ENCODE data around the gene ESYT1. TPM values are rescaled to one million over a fixed set of nuclear protein-coding genes. Genes with fewer than 3 reads are reported as not detected.
"Not testable (repeated sequence)": the region's sequence is repeated elsewhere in the genome, so short reads cannot be mapped to it uniquely, and the experiment has no call there.

ESYT1 gene
- total and polyA plus RNA-seq, 4 experiments from 2014 or later, result 249 to 690 (median 326) TPM

DNA sequence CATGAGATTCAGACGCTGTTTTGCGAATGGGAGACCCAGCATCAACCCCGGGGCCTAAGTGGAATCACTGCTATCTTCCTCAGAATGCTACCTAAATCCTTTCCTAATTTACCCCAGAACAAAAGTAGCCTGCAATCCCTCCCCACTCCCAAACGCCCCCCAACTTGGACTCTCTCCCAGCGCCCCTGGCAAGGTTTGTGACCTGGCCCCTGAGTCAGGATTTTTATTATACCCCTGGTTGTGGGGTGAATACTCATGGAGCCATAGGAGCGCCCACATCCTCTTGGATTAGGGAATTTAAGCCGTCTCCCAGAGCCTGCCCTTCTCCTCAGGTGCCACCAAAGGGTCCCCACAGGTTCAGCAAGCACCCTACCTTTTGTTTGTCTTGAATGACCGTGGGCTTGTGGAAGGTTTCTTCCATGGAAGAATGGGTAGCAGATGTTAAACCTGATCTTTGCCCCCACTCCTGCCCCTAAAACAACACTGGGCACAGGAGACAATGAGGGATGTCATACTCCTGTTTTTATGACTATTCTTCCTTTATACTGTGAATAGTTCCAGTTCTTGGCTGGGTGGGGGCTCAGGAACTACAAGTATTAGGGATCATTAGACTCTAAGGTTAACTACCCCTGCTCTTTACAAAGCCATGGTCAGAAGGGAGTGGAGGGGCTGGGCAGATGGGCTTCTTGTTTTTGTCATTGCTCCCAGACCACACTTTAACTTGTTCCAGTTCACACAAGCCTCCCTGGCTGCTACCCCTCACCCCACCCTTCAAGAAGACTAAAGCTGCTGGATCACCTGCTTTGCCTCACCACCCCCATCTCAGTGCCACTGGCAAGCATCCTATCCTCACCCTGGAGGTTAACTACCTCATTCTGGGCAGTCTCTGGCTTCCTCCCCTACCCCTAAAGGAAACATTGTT, 24.9 kb downstream of the ESYT1 start:
- Mint-ChIP-seq H3K27ac (peak overlapping the region; percentile 93 to 99 (median 97)), H3K4me3 (peak overlapping the region; percentile 91 to 96 (median 94)), H3K9me3 (no peaks in the 10 kb centered on the region), H3K36me3 (peaks cover 0 to 4% of the 10 kb centered on the region in 2 donors), H3K4me1 (peaks cover 17 to 54% (median 31%) of the 10 kb centered on the region in 4 donors), H3K27me3 (no peaks in the 10 kb centered on the region)
- POLR2A ChIA-PET (ENCODE audit: partially characterized antibody), result interaction anchor here (1.9 to 10.8 kb wide), 3 partner anchors 25 to 36 kb away, joined by 19 to 236 read pairs (median 126); partner anchors contain the start of genes ESYT1, RPL41, SMARCC2 and ZC3H10
- H3K36me3 ChIP-seq (ENCODE audit: insufficient read depth, low read length), result no peaks in the 10 kb centered on the region
- H3K27me3 ChIP-seq (ENCODE audit: insufficient read depth, low read length), result no peaks in the 10 kb centered on the region
- peak overlapping the region in 1 of 2 donors; percentile 66 for H3K4me3 ChIP-seq (ENCODE audit: low read length in 2 of 2)
- DNase-seq, result no peak
- intact Hi-C loops (cut with micrococcal nuclease), result loop anchor here (1.0 kb wide), 4 partner anchors 24 to 324 kb away; partner anchors contain the start of genes DNAJC14, PA2G4 and ZC3H10
- H3K27ac ChIP-seq (ENCODE audit: low read depth, low read length), result peak overlapping the region; percentile 84
- H3K9me3 ChIP-seq (ENCODE audit: control insufficient read depth in 1 of 2, low read length in 2 of 2), result no peaks in the 10 kb centered on the region
- peaks cover 36% of the 10 kb centered on the region for H3K4me1 ChIP-seq (ENCODE audit: insufficient read depth, low read length)
- CTCF ChIA-PET (ENCODE audit: partially characterized antibody), result no interaction called here

DNA sequence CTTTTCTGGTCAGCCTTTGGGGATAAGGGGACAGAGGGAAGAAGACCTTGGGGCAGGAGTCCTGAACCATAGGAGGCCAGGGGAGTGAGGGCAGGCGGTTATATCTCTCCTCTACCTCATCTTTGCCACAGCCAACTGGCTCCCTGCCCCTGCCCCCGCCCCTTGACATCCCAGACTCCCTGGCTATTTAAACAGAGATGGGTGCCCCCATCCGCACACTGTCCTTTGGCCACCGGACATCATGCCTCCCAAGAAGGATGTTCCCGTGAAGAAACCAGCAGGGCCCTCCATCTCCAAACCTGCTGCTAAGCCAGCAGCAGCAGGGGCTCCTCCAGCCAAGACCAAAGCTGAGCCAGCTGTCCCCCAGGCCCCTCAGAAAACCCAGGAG, 25.6 kb downstream of the ESYT1 start:
- Mint-ChIP-seq H3K36me3 (peaks cover 0 to 8% of the 10 kb centered on the region in 2 donors), H3K27me3 (no peaks in the 10 kb centered on the region), H3K4me3 (peak overlapping the region in 2 of 8 donors; percentile 13 to 40), H3K27ac (peak overlapping the region in 1 of 7 donors; percentile 95), H3K4me1 (peaks cover 17 to 59% (median 31%) of the 10 kb centered on the region in 4 donors), H3K9me3 (no peaks in the 10 kb centered on the region)
- Histone ChIP-seq H3K4me1 (ENCODE audit: insufficient read depth, low read length) (peaks cover 36% of the 10 kb centered on the region), H3K27me3 (ENCODE audit: insufficient read depth, low read length) (no peaks in the 10 kb centered on the region), H3K36me3 (ENCODE audit: insufficient read depth, low read length) (no peaks in the 10 kb centered on the region), H3K9me3 (ENCODE audit: control insufficient read depth in 1 of 2, low read length in 2 of 2) (no peaks in the 10 kb centered on the region), H3K27ac (ENCODE audit: low read depth, low read length) (no peak overlapping the region), H3K4me3 (ENCODE audit: low read length in 2 of 2) (no peak overlapping the region)
- POLR2A ChIA-PET (ENCODE audit: partially characterized antibody), result interaction anchor here (10.7 to 10.8 kb wide), 2 partner anchors 26 to 35 kb away, joined by 126 to 236 read pairs; partner anchors contain the start of genes ESYT1 and SMARCC2
- no peak for DNase-seq
- intact Hi-C loops (cut with micrococcal nuclease), result no loop called here
- CTCF ChIA-PET (ENCODE audit: partially characterized antibody), result interaction anchor here (3.9 kb wide), 1 partner anchor 34 kb away, joined by 24 read pairs; the partner anchor contains the start of gene ZC3H10

DNA sequence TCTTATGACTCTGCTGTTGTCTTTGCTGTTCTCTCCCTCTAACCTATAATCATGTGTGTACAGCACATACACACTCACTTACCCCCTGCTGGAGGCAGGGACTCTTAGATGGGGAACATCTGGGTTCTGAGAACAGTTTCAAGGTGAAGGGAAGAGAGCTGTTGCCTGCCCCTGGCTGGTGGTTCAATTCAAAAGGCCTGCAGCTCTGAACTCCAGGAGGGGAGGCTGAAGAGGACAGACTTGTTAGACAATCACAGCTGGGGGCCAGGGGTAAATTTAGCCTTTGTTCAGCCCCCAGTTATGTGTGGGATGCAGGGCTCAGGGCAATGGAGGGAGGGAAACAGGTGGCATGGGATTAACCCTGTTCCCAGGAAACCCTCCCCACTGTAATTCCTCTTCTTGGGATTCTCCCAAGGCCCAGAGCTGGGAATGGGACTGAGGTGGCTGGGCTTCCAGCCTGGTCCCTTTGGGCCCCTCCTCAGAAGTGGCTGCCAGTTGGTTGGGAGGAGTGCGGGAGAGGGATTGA, 26.2 kb downstream of the ESYT1 start:
- Mint-ChIP-seq H3K36me3 (peaks cover 0 to 15% of the 10 kb centered on the region in 2 donors), H3K27me3 (no peaks in the 10 kb centered on the region), H3K9me3 (no peaks in the 10 kb centered on the region), H3K4me3 (no peak overlapping the region), H3K4me1 (peaks cover 21 to 66% (median 37%) of the 10 kb centered on the region in 4 donors), H3K27ac (no peak overlapping the region)
- CTCF ChIA-PET (ENCODE audit: partially characterized antibody), result interaction anchor here (3.9 kb wide), 1 partner anchor 35 kb away, joined by 24 read pairs; the partner anchor contains the start of gene ZC3H10
- Histone ChIP-seq H3K27ac (ENCODE audit: low read depth, low read length) (no peak overlapping the region), H3K4me3 (ENCODE audit: low read length in 2 of 2) (no peak overlapping the region), H3K36me3 (ENCODE audit: insufficient read depth, low read length) (no peaks in the 10 kb centered on the region), H3K4me1 (ENCODE audit: insufficient read depth, low read length) (peaks cover 39% of the 10 kb centered on the region), H3K27me3 (ENCODE audit: insufficient read depth, low read length) (no peaks in the 10 kb centered on the region), H3K9me3 (ENCODE audit: control insufficient read depth in 1 of 2, low read length in 2 of 2) (no peaks in the 10 kb centered on the region)
- no peak for DNase-seq
- POLR2A ChIA-PET (ENCODE audit: partially characterized antibody), result interaction anchor here (1.0 to 10.8 kb wide), 5 partner anchors 15 to 68 kb away, joined by 3 to 236 read pairs (median 15); partner anchors contain the start of genes ESYT1, RNF41, SMARCC2 and ZC3H10
- intact Hi-C loops (cut with micrococcal nuclease), result no loop called here

DNA sequence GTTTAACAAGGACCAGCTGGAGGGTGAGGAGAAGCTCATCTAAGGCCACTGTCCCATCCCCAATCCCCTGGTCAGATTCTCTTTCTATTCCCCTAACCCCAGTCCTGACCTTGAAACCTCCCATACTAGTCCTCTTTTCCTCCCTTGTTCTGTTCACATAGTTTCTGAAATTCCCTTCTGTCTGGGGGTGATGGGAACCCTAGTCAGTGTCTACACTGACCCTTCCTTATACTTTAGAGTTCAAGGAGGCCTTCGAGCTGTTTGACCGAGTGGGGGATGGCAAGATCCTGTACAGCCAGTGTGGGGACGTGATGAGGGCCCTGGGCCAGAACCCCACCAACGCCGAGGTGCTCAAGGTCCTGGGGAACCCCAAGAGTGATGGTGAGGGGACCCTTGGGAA, 26.8 kb downstream of the ESYT1 start:
- H3K9me3 Mint-ChIP-seq, result no peaks in the 10 kb centered on the region
- H3K27me3 Mint-ChIP-seq, result no peaks in the 10 kb centered on the region
- Histone ChIP-seq H3K27ac (ENCODE audit: low read depth, low read length) (no peak overlapping the region), H3K27me3 (ENCODE audit: insufficient read depth, low read length) (no peaks in the 10 kb centered on the region), H3K36me3 (ENCODE audit: insufficient read depth, low read length) (peaks cover 2% of the 10 kb centered on the region), H3K4me3 (ENCODE audit: low read length in 2 of 2) (no peak overlapping the region), H3K9me3 (ENCODE audit: control insufficient read depth in 1 of 2, low read length in 2 of 2) (no peaks in the 10 kb centered on the region), H3K4me1 (ENCODE audit: insufficient read depth, low read length) (peaks cover 45% of the 10 kb centered on the region)
- POLR2A ChIA-PET (ENCODE audit: partially characterized antibody), result interaction anchor here (1.0 to 10.8 kb wide), 5 partner anchors 14 to 67 kb away, joined by 3 to 236 read pairs (median 15); partner anchors contain the start of genes ESYT1, RNF41, SMARCC2 and ZC3H10
- peak overlapping the region in 1 of 8 donors; percentile 32 for H3K4me3 Mint-ChIP-seq
- CTCF ChIA-PET (ENCODE audit: partially characterized antibody), result interaction anchor here (3.9 kb wide), 1 partner anchor 36 kb away, joined by 24 read pairs; the partner anchor contains the start of gene ZC3H10
- H3K4me1 Mint-ChIP-seq, result peaks cover 25 to 71% (median 41%) of the 10 kb centered on the region in 4 donors
- intact Hi-C loops (cut with micrococcal nuclease), result no loop called here
- DNase-seq, result no peak
- peak overlapping the region in 3 of 7 donors; percentile 44 to 79 (median 66) for H3K27ac Mint-ChIP-seq
- peaks cover 1 to 19% of the 10 kb centered on the region in 2 donors for H3K36me3 Mint-ChIP-seq

DNA sequence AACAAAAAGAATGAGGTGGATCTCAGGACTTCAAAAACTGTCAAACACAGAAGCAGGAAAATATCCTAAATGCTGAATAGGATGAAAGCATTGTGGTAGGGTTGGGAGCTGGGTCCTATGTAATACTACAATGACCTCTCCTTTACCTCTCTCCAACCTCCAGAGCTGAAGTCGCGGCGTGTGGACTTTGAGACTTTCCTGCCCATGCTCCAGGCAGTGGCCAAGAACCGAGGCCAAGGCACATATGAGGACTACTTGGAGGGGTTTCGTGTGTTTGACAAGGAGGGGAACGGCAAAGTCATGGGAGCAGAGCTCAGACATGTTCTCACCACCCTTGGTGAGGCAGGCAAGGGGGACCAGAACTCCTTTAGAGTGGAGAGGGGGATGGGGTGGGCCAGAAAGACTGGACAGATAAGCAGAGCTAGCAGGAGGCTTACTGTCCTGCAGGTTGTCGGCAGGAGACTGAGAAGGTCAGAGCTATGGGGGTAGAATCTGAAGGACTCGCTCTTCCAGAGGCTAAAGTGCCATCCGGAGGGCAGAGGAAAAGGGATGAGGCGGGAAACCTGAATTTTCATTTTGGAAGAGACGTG, 27.3 kb downstream of the ESYT1 start:
- intact Hi-C loops (cut with micrococcal nuclease), result no loop called here
- Histone ChIP-seq H3K27me3 (ENCODE audit: insufficient read depth, low read length) (no peaks in the 10 kb centered on the region), H3K27ac (ENCODE audit: low read depth, low read length) (no peak overlapping the region), H3K4me3 (ENCODE audit: low read length in 2 of 2) (no peak overlapping the region), H3K36me3 (ENCODE audit: insufficient read depth, low read length) (peaks cover 7% of the 10 kb centered on the region), H3K4me1 (ENCODE audit: insufficient read depth, low read length) (peaks cover 49% of the 10 kb centered on the region), H3K9me3 (ENCODE audit: control insufficient read depth in 1 of 2, low read length in 2 of 2) (no peaks in the 10 kb centered on the region)
- Mint-ChIP-seq H3K36me3 (peaks cover 7 to 24% of the 10 kb centered on the region in 2 donors), H3K9me3 (no peaks in the 10 kb centered on the region), H3K4me3 (peak overlapping the region; percentile 24 to 76 (median 42)), H3K4me1 (peaks cover 31 to 72% (median 44%) of the 10 kb centered on the region in 4 donors), H3K27ac (peak overlapping the region in 3 of 7 donors; percentile 51 to 62 (median 60)), H3K27me3 (no peaks in the 10 kb centered on the region)
- DNase-seq, result no peak
- CTCF ChIA-PET (ENCODE audit: partially characterized antibody), result interaction anchor here (0.9 to 3.9 kb wide), 3 partner anchors 31 to 36 kb away, joined by 3 to 24 read pairs (median 6); partner anchors contain the start of genes SMARCC2 and ZC3H10
- POLR2A ChIA-PET (ENCODE audit: partially characterized antibody), result interaction anchor here (0.6 to 10.8 kb wide), 6 partner anchors 14 to 946 kb away, joined by 3 to 236 read pairs (median 10); partner anchors contain the start of genes ESYT1, RNF41, SMARCC2 and ZC3H10

DNA sequence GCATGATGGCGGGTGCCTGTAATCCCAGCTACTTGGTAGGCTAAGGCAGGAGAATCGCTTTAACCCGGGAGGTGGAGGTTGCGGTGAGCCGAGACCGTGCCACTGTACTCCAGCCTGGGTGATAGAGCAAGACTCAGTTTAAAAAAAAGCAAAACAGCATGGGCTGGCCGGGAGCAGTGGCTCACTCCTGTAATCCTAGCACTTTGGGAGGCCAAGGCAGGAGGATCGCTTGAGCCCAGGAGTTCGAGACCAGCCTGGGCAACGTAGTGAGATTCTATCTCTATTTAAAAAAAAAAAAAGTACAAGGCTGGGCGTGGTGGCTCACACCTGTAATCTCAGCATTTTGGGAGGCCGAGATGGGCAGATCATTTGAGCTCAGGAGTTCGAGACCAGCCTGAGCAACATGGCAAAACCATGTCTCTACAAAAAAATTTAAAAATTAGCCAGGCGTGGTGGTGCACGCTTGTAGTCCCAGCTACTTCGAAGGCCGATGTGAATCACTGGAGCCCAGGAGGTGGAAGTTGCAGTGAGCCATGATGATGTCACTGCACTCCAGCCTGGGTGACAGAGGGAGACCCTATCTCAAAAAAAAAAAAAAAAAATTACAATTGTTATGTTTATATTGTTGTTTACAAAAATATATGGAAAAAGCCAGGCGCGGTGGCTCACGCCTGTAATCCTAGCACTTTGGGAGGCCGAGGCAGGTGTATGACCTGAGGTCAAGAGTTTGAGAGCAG, 28.6 kb downstream of the ESYT1 start:
- intact Hi-C loops (cut with micrococcal nuclease), result loop anchor here (1.0 kb wide), 2 partner anchors 32 to 68 kb away; partner anchors contain the start of gene NABP2
- not testable (repeated sequence) for H3K9me3 Mint-ChIP-seq; H3K9me3 ChIP-seq (ENCODE audit: control insufficient read depth in 1 of 2, low read length in 2 of 2); H3K27me3 ChIP-seq (ENCODE audit: insufficient read depth, low read length); DNase-seq; H3K27me3 Mint-ChIP-seq; H3K4me3 ChIP-seq (ENCODE audit: low read length in 2 of 2)
- peak overlapping the region; percentile 93 to 100 (median 97) for H3K4me3 Mint-ChIP-seq
- H3K4me1 Mint-ChIP-seq, result peaks cover 29 to 72% (median 45%) of the 10 kb centered on the region in 4 donors
- Histone ChIP-seq H3K4me1 (ENCODE audit: insufficient read depth, low read length) (peaks cover 49% of the 10 kb centered on the region), H3K36me3 (ENCODE audit: insufficient read depth, low read length) (peaks cover 18% of the 10 kb centered on the region), H3K27ac (ENCODE audit: low read depth, low read length) (peak overlapping the region; percentile 97)
- ChIA-PET POLR2A (ENCODE audit: partially characterized antibody) (interaction anchor here (0.6 to 10.8 kb wide), 7 partner anchors 8 to 39 kb away, joined by 3 to 236 read pairs (median 4); partner anchors contain the start of genes ESYT1, SMARCC2 and ZC3H10), CTCF (ENCODE audit: partially characterized antibody) (interaction anchor here (1.7 to 3.9 kb wide), 2 partner anchors 33 to 37 kb away, joined by 6 to 24 read pairs; partner anchors contain the start of genes SMARCC2 and ZC3H10)
- H3K36me3 Mint-ChIP-seq, result peaks cover 15 to 36% of the 10 kb centered on the region in 2 donors
- peak overlapping the region in 6 of 7 donors; percentile 96 to 100 (median 98) for H3K27ac Mint-ChIP-seq
